Keratinocyte (primary cell): ENCODE data around the gene HNRNPAB. TPM values are rescaled to one million over a fixed set of nuclear protein-coding genes. Genes with fewer than 3 reads are reported as not detected.

Experiments used
- DNase-seq: peaks from one replicate; pipeline ENCODE4 v3.0.0-alpha.2; 2011; ENCODE audit warnings: low read depth, missing footprints, low spot score
- FAIRE-seq: peaks from 2 replicates; lab custom pipeline; 2011; peaks lifted over from hg19 to GRCh38; lab: Jason Lieb, UNC
- H2AFZ ChIP-seq: 2 replicates; pipeline ENCODE4 v1.6.0; 2012; ENCODE audit warnings: low read length, control low read depth, inconsistent platforms; ENCODE audit not compliant: control insufficient read depth
- H3K27ac ChIP-seq: 2 replicates; pipeline ENCODE4 v1.5.1; 2011; ENCODE audit warnings: low read length; ENCODE audit not compliant: control insufficient read depth, insufficient read depth
- H3K27me3 ChIP-seq: 3 replicates; pipeline ENCODE4 v1.6.0; 2011; ENCODE audit warnings: low read length; ENCODE audit not compliant: control insufficient read depth, insufficient read depth; ENCODE audit errors: extremely low read depth
- H3K36me3 ChIP-seq, 2 experiments: 2 replicates in 1 of 2; 3 replicates in 1 of 2; pipeline ENCODE4 v1.5.1; 2011; ENCODE audit warnings: low read length in 2 of 2, mild to moderate bottlenecking in 1 of 2; ENCODE audit not compliant: control insufficient read depth in 2 of 2, insufficient read depth in 2 of 2; ENCODE audit errors: extremely low read depth in 1 of 2
- H3K4me1 ChIP-seq: 3 replicates; pipeline ENCODE4 v1.5.1; 2011; ENCODE audit warnings: low read length; ENCODE audit not compliant: control insufficient read depth, insufficient read depth; ENCODE audit errors: extremely low read depth
- H3K4me2 ChIP-seq: 3 replicates; pipeline ENCODE4 v1.6.0; 2011; ENCODE audit warnings: low read depth, low read length; ENCODE audit not compliant: control insufficient read depth, insufficient read depth; ENCODE audit errors: extremely low read depth
- H3K4me3 ChIP-seq, 3 experiments: fragments of 200-600 bp in 1 of 3; sonication (generic) in 1 of 3; 2 replicates in 2 of 3; 3 replicates in 1 of 3; pipeline ENCODE4 v1.5.1; 2011 to 2016; ENCODE audit warnings: low read length in 3 of 3, mild to moderate bottlenecking in 3 of 3, control low read depth in 2 of 3, inconsistent platforms in 1 of 3, low read depth in 1 of 3, mixed read lengths in 1 of 3, mixed run types in 1 of 3, moderate library complexity in 1 of 3; ENCODE audit not compliant: control insufficient read depth in 2 of 3, insufficient read depth in 2 of 3; ENCODE audit errors: extremely low read depth in 1 of 3
- H3K79me2 ChIP-seq: 2 replicates; pipeline ENCODE4 v1.6.0; 2012; ENCODE audit warnings: low read length; ENCODE audit not compliant: control insufficient read depth, insufficient read depth
- H3K9ac ChIP-seq: 3 replicates; pipeline ENCODE4 v1.6.0; 2011; ENCODE audit warnings: low read length; ENCODE audit not compliant: control insufficient read depth, insufficient read depth; ENCODE audit errors: extremely low read depth
- H3K9me1 ChIP-seq: 3 replicates; pipeline ENCODE4 v1.6.0; 2011; ENCODE audit warnings: low read length; ENCODE audit not compliant: control insufficient read depth, insufficient read depth; ENCODE audit errors: extremely low read depth
- H3K9me3 ChIP-seq: 2 replicates; pipeline ENCODE4 v1.5.1; 2012; ENCODE audit warnings: low read depth, low read length; ENCODE audit not compliant: control insufficient read depth
- H4K20me1 ChIP-seq: 3 replicates; pipeline ENCODE4 v1.6.0; 2011; ENCODE audit warnings: low read length; ENCODE audit not compliant: control insufficient read depth, insufficient read depth; ENCODE audit errors: extremely low read depth
- EZH2 ChIP-seq: IDR thresholded peaks from one replicate; pipeline ENCODE4 v1.6.1; 2012; ENCODE audit warnings: inconsistent platforms, mild to moderate bottlenecking, low read length, moderate library complexity
- dilution Hi-C: fragments of 300-500 bp; cut with MboI; formaldehyde crosslinking; loops from one replicate; pipeline ENCODE4 v1.7.0; 2020; ENCODE audit warnings: low sequenced_read_pairs; ENCODE audit not compliant: extremely low pct_ligation_motif_present
- polyA minus RNA-seq, 3 experiments: library from RNA; depleted of rRNA, polyadenylated mRNA; stranded (reverse); fragments of >200 nt; gene quantifications; 1 replicate in 1 of 3; 2 replicates in 1 of 3; 3 replicates in 1 of 3; pipeline ENCODE4 v1.2.3, GENCODE V29; 2011
- polyA plus RNA-seq, 5 experiments: library from polyadenylated mRNA; depleted of rRNA in 3 of 5; stranded (reverse) in 3 of 5; stranded (forward) in 1 of 5; unstranded in 1 of 5; fragments of >200 nt; gene quantifications; 1 replicate in 1 of 5; 2 replicates in 3 of 5; 3 replicates in 1 of 5; pipeline versions ENCODE4 v1.2.1 to v1.2.3, GENCODE V29; 2011 to 2012; ENCODE audit warnings: missing spikeins in 2 of 5, low read depth in 1 of 5, low replicate concordance in 1 of 5
- TF ChIP-seq, protein P1 (sequence below), 3 experiments: IDR thresholded peaks in 1 of 3; conservative IDR thresholded peaks in 1 of 3; optimal IDR thresholded peaks in 1 of 3; 2 replicates in 2 of 3; 3 replicates in 1 of 3; pipeline versions ENCODE3 to v1.5.1; 2011; ENCODE audit warnings: low read length in 3 of 3, mild to moderate bottlenecking in 3 of 3, moderate library complexity in 2 of 3, control low read depth in 1 of 3, inconsistent platforms in 1 of 3; ENCODE audit not compliant: insufficient read depth in 2 of 3; ENCODE audit errors: extremely low read depth in 1 of 3

The HNRNPAB gene
- polyA plus RNA-seq (102 to 161 TPM (median 146 TPM) in 3 replicates), polyA minus RNA-seq (37.9 to 59.2 TPM (median 53.2 TPM) in 3 replicates)
- 142 TPM for polyA plus RNA-seq (2011; ENCODE audit: low read depth)
- polyA plus RNA-seq (2011; cell fraction: cytosol; rRNA removed), result 106 and 125 TPM in 2 replicates
- polyA plus RNA-seq (2011; cell fraction: nucleus; rRNA removed), result 105 and 124 TPM in 2 replicates
- polyA plus RNA-seq (2012; ENCODE audit: low replicate concordance), result 98.8 and 167 TPM in 2 replicates
- 85.0 TPM for polyA minus RNA-seq (2011; cell fraction: cytosol; rRNA and poly(A)+ RNA removed)
- 24.6 and 33.4 TPM in 2 replicates for polyA minus RNA-seq (2011; cell fraction: nucleus; rRNA and poly(A)+ RNA removed)

DNA sequence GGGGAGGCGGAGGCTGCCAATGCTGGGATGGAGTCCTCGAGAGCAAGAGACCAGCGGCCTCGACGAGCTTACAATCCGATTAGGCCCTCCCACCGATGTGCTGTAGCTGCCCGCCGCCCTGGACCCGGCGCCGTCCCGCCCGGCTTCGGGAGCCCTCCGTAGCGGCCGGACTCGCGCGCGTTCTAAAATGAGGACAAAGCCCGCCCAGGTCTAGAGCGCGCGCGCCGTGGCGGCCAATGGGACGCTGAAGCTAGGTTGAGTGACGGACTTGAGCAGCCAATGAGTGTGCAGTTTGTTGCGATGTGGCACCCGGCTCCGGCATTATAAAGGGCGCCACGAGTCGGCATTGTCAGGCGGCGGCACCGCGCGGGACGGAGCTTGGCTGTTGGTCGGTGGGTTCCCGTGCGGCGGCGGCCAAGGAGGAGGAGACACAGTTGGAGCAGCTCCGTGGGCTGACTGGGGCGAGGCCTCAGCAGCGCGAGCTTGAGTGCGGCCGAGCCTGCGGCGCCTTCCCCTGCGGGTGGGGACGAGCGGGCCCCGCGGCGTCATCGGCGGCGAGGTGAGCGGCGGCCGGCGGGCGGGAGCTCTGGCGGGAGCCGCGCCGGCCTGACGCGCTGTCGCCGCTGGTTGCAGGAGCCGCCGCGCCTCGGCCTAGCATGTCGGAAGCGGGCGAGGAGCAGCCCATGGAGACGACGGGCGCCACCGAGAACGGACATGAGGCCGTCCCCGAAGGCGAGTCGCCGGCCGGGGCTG is at the start of gene HNRNPAB:
TSS of gene HNRNPAB (plus strand) at position 352 of the 753 bp plus-strand sequence. CDS start at position 657, 305 bp downstream.
- FAIRE-seq (peak; percentile 9), DNase-seq (peak; percentile 88)
- Histone ChIP-seq H4K20me1 (peaks cover 36% of the 10 kb centered on the region), H3K9me3 (no peaks in the 10 kb centered on the region), H3K4me3 (peak within 1 kb of the TSS; percentile 80 to 96 (median 85)), H3K27me3 (no peaks in the 10 kb centered on the region), H3K27ac (peak within 1 kb of the TSS; percentile 67), H3K36me3 (peaks cover 17 to 30% of the 10 kb centered on the region in 2 experiments), H3K4me2 (peak within 1 kb of the TSS; percentile 95), H2AFZ (peak within 1 kb of the TSS; percentile 58), H3K9me1 (peaks cover 11% of the 10 kb centered on the region), H3K4me1 (peaks cover 31% of the 10 kb centered on the region), H3K79me2 (peaks cover 44% of the 10 kb centered on the region), H3K9ac (peak within 1 kb of the TSS; percentile 84)
- TF ChIP-seq EZH2, result no peak
- TF ChIP-seq, protein P1, sequence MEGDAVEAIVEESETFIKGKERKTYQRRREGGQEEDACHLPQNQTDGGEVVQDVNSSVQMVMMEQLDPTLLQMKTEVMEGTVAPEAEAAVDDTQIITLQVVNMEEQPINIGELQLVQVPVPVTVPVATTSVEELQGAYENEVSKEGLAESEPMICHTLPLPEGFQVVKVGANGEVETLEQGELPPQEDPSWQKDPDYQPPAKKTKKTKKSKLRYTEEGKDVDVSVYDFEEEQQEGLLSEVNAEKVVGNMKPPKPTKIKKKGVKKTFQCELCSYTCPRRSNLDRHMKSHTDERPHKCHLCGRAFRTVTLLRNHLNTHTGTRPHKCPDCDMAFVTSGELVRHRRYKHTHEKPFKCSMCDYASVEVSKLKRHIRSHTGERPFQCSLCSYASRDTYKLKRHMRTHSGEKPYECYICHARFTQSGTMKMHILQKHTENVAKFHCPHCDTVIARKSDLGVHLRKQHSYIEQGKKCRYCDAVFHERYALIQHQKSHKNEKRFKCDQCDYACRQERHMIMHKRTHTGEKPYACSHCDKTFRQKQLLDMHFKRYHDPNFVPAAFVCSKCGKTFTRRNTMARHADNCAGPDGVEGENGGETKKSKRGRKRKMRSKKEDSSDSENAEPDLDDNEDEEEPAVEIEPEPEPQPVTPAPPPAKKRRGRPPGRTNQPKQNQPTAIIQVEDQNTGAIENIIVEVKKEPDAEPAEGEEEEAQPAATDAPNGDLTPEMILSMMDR (optimal IDR thresholded peaks at IDR 0.05 in 1 of 3, IDR thresholded peaks at IDR 0.05 in 1 of 3, conservative IDR thresholded peaks at IDR 0.05 in 1 of 3; ENCODE audit: extremely low read depth in 1 of 3, insufficient read depth in 2 of 3, low read length in 3 of 3), result peak in 1 of 3 experiments; percentile 18
- dilution Hi-C loops, result no loop called here

DNA sequence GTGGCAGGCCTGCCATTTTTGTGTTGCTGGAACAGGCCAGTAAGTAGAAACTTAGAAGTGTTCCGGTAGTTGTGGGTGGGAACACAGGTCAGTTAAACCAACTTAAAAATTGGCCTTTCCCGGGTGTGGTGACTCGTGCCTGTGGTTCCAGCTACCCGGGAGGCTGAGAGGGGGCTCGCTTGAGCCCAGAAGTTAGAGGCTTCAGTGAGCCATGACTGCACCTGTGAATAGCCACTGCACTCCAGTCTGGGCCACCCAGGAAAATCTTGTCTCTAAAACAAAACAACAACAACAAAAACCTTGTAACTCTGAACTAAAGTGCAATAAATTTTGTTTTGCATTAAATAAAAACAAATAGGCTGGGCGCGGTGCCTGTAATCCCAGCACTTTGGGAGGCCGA is 49.3 kb upstream of the HNRNPAB start:
- dilution Hi-C loops, result no loop called here

More for the DNA sequence above, 49.3 kb upstream of the HNRNPAB start:
- Histone ChIP-seq H3K27me3 (no peaks in the 10 kb centered on the region), H3K4me3 (no peak overlapping the region), H3K27ac (no peak overlapping the region), H3K9me3 (no peaks in the 10 kb centered on the region), H3K9ac (no peak overlapping the region), H4K20me1 (no peaks in the 10 kb centered on the region), H3K79me2 (peaks cover 21% of the 10 kb centered on the region), H2AFZ (no peak overlapping the region), H3K4me1 (peaks cover 10% of the 10 kb centered on the region), H3K36me3 (peaks cover 9 to 14% of the 10 kb centered on the region in 2 experiments), H3K9me1 (no peaks in the 10 kb centered on the region), H3K4me2 (no peak overlapping the region)
- TF ChIP-seq, protein P1 (optimal IDR thresholded peaks at IDR 0.05 in 1 of 3, IDR thresholded peaks at IDR 0.05 in 1 of 3, conservative IDR thresholded peaks at IDR 0.05 in 1 of 3; ENCODE audit: extremely low read depth in 1 of 3, insufficient read depth in 2 of 3, low read length in 3 of 3), result no peak
- TF ChIP-seq EZH2, result no peak
- no peak for DNase-seq
- FAIRE-seq, result no peak
